HG03108 (cell line): ENCODE results near the gene SLC4A8.

Experiments used
- ATAC-seq: cut with Tn5 transposase; IDR thresholded peaks from one replicate; pipeline ENCODE4 v1.9.1; 2021; ENCODE audit warnings: moderate library complexity; ENCODE audit not compliant: unreplicated experiment

Gene SLC4A8

DNA sequence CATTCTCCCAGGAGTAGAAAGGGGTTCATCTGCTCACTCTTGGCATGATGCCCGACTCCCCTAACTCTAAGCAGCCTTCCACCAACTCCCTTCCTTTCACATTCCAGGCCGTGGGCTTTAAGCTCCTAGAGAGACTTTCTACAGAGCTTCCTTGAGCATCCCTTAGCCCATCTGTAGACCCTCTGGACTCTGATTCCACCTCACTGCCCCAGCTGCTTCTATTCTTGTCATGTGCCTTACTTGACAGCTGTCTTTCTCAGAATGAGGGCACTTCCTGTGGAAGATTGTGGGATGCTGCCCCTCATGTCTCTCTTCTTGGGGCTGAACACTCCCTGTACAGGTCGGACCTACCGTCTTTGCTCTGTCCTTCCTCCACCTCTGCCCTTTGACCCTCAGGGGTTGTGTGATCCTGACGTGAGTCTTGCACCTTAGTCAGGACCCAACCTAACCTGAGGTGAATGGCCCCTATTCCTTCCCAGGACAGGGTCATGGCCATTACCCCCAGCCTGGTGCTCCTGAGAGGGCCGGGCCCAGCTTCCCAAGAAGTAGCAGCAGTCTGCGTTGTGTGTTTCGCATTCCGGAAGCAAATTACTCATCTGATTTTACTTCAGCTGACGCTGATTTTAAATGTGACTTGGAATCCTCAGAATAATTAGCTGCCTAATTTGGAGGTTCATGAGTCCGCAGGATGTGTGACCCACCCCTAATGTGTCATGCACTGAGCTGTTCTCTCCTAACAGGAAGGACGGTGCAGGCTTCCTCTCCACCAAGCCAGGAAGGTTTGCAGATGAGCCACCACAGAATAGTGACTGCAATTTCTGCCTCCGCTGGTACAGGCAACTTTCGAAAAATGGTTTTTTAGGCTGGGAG, 30.7 kb upstream of the SLC4A8 start:
- ATAC-seq = no peak

DNA sequence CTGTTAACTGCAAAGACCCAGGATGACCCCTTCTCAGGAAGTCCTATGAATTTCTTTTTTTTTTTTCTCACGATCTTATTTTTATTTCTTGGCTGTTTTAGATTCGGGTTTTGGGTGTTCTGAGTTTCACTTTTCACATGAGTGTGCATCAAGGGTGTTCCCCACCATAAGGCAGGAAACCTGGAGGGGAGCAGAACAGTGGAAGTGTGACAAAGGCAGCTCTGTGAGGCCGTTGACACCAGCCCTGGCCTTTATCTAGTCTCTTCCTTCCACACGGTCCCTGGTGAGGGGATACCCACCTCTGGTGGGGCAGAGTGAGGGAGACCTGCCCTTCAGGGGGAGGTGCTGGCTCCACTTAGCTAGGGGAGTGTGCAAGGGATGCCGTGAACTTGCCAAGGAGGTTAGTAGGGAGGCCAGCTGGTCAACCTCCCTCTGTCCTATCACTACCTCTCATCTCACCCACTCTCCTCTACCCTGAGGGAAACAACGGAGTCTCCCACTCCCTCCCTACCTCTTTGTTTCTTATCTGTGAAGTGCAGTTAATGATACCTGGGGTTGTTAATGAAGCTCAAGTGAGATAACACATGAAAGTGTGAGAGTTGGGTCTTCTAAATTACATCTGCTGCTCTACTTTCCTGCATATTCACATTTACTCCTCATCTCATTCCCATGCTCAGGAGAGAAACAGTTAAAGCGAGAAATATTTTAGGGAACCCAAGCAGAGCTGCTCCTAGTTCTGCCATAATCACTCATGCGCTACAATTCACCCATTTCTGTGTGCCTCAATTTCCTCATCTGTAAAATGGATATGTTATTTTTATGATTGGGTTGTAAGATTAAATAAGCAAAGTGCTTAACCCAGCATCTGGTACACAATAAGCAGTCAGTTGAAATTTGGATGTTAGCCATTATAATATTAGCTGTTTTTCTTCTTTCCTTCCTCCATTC, 29.1 kb upstream of the SLC4A8 start:
- ATAC-seq = peak; percentile 44

DNA sequence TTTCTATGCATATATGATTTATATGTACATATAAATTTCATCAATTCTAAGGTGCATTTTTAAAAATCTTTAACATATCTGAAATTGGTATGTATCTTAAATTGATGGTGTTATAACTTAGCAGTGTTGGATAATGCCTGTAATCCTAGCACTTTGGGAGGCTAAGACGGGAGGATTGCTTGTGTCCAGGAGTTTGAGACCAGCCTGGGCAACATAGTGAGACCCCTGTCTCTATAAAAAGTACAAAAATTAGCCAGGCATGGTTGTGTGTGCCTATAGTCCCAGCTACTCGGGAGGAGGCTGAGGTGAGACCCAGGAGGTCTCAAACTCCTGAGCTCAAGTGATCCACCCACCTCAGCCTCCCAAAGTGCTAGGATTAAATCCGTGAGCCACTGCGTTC, 27.0 kb upstream of the SLC4A8 start:
- ATAC-seq = no peak

DNA sequence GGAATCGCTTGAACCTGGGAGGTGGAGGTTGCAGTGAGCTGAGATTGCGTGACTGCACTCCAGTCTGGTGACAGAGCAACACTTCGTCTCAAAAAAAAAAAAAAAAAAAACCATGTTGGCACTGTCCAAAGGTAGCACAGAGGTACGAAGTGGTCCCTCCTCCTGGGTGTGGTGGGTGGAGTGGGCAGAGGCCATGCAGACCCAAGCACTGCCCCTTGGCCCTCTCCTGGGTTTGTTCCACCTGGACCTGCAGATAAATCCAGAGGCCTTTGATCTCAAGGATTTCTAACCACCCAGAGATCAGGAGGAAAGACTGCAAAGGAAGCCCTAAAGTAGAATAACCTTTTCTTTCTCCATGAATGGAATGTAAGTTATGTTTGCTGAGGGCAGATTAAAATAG, 24.7 kb upstream of the SLC4A8 start:
- ATAC-seq = no peak

DNA sequence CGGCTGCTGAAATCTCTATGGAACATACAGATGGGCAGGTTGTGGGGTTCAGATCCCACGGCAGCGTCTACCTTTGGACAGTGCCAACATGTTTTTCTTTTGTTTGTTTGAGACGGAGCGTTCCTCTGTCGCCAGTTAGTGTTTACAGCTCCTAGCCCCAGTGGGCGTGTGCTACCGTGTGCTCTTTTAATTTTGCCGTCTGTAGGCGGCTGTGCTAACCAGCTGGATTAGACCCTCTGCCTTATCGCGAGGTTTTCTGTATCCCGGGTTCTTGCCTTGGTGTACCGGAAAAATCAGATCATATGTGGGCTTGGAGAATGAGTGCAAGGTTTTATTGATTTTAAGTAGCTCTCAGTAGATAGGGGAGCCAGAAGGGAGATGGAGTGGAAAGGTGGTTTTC, 23.6 kb upstream of the SLC4A8 start:
- ATAC-seq = no peak

DNA sequence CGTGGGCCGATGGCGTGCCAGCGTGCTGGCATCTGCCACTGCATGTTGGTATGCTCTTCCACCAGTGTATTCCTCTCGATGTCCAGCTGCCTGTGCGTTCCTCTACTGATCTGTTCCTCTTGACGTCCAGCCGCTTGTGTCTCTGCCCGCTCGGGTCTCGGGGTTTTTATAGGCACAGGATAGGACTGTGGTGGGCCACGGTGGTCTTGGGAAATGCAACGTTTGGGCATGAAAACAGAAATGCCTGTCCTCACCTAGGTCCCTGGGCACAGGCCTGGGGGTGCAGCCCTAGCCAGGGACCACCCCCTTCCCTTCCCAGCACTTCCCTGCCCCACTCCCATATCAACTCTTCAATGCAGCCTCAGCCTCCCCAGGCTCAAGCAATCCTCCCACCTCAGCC, 23.1 kb upstream of the SLC4A8 start:
- no peak for ATAC-seq

DNA sequence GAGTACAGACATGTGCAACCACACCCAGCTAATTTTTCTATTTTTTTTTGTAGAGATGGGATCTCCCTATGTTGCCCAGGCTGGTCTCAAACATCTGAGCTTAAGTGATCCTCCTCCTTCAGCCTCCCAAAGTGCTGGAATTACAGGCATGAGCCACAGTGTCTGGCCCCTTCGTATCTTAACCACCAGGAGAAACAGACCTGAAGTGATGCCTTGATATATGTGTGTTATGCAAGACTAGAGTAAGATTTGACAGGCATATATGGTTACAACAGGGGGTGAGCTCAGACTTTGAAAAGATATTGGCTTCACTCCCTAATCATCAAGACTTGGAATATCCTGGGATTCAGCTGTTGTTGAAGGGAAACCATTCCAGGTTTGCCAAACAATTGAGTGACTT, 22.7 kb upstream of the SLC4A8 start:
- no peak for ATAC-seq

DNA sequence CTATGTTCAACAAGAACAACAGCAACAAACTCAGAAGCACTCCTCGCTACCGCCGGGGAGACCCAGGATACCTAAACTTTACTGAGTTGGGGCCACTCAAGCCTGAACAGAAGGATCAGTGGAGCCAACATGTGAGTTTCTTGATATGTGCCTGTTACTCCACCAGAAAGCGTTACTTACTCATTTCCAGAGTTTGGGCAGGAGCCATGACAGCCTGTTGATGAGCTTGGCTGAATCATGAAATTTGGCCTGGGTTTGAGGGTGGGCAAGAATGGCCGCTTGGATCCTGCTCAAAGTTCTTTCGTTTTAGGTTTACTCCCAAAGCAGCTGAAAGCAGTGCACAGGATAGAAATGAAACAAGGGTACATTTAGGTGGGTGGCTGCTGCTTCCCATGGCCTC, 21.5 kb upstream of the SLC4A8 start:
- no peak for ATAC-seq

DNA sequence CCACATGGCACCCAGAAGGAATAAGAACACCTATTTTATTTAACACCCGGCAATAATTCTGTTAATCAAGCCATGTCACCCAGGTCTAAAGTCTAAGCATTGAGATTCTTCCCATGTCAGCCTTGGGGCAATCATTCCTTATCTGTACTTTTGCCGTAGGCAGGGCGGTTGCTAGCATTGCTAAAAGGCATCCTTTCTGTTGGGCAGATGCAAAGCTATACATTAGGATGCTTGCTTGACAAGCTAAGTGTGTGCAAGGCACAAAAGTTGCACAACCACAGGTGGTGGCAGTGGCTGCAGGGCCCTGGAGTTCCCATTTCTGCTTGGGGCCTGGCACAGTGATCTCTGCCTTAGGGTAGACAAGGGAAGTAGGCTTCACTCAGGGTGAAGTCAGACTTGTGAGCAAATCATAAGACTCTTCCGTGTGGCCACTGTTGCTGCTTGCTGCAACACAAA, 20.9 kb upstream of the SLC4A8 start:
- no peak for ATAC-seq

DNA sequence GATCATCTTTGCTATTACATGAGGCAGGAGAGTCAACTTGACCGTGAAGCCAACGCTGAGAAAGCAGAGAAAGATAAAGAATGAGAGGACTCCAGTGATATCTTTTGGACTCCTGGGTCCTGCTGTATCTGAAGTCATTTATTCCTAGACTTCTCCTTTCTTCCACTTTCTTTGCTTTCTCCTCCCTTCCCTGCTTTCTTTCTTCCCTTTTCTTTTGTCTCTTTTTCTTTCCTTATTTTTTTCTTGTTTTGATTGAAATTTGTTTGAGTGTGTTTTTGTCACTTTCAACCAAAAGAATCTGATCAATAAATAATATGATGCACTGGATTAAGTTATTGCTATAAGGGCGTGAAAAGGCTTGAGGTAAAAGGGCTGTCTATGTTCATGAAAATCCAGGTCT, 20.0 kb upstream of the SLC4A8 start:
- ATAC-seq = no peak

DNA sequence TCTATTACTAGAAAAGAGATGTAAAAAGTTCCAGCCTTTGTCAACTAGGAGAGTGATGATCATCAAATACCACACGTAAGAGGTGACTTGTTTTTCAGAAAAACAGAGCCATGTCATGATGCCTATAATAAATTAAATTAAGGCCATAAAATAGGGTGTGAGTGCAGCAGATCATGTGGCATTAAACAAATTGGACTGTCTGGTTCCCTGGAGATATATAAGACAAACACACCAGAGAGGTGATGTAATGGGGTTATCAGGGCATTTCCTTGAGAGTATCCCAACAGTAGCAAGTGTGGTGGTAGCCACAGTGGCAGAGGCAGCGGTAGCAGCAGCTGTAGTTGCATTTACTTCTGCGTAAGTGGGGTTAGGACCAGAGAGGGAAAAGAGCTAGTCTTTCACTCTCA, 18.8 kb upstream of the SLC4A8 start:
- ATAC-seq = no peak

DNA sequence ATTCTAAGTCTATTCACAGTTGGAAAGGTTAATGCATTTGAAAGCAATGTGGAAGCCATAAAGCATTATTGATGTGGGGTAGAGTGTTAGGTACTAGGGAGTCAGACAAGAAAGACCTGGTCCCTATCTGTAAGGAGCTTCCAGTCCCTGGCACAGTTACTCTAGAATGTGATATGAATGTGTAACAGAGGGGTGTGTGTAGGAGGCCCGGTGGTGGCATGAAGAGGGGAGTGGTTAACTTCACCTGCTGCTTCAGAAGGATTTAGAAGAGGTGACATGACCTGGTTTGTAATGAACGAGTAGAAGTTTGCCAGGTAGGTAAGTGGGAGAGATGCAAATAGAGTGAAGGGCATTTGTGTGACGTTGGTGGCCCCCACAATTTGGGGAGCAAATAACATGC, 18.3 kb upstream of the SLC4A8 start:
- ATAC-seq = no peak

DNA sequence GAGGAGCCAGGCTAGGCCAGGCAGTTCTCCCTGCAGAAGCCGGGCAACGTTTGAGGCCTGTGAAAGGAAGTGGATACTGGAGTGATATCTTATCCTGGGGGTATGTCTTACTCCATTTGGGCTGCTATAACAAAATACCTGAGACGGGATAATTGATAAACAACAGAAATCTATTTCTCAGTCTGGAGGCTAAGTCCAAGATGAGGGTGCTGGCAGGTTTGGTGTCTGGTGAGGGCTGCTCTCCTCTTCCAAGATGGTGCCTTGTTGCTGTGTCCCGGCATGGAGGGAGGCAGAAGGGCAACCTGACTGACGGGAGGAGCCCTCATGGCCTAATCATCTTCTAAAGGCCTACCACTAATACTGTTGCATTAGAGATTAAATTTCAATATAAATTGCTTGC, 17.8 kb upstream of the SLC4A8 start:
- ATAC-seq = no peak

DNA sequence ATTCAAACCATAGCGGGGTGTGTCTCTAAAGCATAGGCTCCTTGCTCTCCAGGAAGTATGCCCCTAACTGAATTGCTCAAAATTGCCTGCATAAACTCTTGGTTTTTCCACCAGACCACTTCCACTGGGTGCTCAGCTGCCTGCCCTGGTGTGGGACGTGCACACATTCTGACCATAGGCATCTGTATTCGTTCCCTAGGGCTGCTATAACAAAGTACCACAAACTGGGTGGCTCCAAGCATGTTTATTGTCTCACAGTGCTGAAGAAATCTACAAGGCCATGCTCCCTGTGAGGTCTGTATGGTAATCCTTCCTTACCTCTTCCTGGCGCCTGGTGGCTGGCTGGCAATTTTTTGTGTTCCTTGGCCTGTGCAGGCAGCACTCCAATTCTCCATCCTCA, 17.0 kb upstream of the SLC4A8 start:
- no peak for ATAC-seq

DNA sequence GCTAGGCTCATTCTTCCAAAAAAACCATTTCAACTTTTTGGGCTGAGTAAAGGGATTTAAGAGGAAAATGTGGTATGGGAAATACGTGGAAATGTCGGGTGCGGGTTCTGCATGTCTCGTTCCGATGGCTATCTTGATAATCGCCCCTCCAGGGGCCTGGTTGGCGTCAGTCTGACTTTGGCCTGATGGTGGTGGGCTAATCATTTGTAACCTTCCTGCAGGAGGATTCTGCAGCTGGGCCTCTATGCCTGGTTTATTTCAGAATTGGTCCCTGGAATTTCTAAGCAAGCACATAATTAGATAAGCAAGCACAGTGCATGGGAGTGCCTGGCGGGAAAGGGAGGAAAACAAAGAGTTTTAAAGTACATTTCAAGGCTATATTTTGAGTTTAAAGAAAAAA, 14.8 kb upstream of the SLC4A8 start:
- no peak for ATAC-seq

DNA sequence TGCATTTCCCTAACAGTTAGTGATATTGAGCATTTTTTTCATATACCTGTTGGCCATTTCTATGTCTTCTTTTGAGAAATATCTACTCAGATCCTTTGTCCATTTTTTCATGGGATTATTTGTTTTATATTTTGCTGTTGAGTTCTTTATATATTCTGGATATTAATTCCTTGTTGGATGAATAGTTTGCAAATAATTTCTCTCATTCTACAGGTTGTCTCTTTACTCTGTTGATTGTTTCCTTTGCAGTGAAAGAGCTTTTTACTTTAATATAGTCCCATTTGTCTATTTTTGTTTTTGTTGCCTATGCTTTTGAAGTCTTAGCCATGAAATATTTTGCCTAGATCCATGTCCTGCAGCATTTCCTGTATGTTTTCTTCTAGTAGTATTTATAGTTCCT, 11.5 kb upstream of the SLC4A8 start:
- no peak for ATAC-seq

DNA sequence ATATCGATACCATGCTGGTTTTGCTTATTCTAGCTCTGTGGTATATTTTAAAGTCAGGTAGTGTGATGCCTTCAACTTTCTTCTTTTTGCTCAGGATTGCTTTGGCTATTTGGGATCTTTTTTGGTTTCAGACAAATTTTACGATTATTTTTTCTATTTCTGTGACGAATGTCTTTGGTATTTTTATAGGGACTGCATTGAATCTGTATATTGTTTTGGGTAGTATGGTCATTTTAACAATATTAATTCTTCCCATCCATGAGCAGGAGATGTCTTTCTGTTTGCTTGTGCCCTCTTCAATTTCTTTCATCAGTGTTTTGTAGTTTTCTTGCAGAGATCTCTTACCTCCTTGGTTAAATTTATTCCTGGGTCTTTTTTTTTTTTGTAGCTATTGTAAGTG, 10.8 kb upstream of the SLC4A8 start:
- no peak for ATAC-seq

DNA sequence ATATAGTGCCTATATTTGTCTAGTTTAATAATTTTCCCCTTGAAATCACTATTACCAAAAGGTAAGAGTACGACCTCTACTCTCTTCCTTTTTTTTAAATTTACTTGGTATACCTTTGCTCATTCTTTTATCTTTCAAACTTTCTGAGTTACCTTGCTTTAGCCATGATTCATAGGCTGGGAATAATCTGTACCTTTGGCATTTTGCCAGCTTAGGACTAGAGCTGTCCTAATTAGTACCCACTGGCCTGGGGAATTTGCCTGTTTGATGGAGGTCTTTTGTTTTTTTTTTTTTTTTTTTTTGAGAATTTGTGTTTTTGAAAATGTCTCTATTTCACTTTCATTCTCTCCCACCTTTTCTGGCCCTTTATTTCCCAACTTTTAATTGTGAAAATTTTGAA, 8.7 kb upstream of the SLC4A8 start:
- no peak for ATAC-seq

DNA sequence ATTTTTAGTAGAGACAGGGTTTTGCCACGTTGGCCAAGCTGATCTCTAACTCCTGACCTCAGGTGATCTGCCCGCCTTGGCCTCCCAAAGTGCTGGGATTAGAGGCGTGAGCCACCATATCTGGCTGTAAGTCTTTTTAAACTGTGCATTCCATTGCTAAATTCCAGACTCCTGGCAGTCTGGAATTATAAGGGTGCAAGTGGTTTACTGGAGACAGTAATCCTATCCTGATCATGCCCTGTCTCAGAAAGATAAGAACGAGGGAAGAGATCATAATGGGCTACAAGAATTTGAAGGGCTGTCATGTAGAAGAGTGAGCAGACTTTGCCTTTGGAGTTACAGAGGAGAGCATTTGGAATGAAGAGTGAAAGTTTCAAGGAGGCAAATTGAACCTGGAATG, 6.8 kb upstream of the SLC4A8 start:
- ATAC-seq = no peak

DNA sequence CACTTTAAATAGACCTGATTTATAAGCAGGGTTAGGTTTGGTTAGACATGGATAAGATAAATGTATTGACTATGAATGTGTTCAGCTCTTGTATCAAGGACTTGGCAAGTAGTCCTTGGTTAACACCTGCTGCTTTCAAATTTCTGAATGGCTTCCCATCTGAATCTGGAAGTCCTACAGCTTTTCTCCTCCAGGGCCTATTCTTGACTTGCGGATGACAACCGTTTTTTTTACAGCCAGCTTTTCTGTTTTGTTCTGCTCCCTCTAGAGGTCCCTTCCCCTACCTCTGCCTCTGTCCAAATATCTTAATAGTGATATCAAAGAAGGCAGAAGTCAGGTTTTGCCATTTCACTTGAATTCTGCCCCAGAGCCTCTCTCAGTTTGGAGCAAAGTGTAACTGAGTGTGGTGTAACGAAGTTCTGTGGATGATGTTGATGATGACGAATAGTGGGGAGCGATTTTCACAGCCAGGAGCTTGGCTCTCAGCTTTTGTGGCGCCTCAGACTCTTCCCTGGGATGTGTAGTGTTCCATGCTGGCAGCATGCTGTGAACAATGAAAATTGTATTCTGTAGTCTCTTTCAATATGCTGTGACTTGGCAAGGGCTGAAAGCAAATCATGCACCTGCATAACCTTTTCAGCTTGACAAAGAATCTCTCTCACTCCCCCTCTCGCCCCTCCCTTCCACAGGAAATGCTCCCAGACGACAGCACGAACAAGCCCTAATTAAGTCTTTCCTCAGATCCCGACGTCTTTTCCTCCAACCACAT, 5.0 kb upstream of the SLC4A8 start:
- ATAC-seq = no peak

DNA sequence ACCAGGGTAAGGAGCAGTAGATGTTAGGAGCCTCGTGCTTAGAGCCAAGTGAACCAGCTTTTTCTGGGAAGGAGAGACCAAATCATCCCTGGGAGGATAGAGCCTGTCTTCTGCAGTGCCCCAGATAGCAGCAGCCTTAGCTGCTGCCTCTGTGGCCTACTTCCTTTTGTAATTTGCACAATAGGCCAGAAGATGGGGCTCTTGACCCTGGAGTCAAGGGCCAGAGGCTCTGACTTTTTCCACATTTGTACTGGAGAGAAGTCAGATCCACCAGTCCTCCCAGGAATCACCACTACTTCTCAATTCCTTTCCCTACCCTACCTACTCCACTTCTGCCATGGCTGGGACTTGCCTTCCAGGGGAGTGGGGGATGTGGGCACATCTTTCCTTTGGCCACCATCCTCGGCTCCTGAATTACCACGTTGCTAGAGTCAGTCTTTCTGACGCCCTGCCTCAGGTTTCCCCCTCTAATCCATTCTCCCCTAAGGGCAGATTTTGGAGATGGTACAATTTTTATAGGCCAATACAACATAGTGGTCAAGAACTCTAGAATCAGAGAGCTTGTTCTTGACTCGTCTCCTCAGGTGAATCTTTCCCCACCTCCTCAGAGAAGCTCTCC, 3.3 kb upstream of the SLC4A8 start:
- ATAC-seq = no peak
